AG08395 (cell line): Measurements from ENCODE around the gene MYO1G.
A peak's percentile ranks its signal among the peaks of the same experiment; 100 is the strongest.
"Not testable (repeated sequence)": the region's sequence is repeated elsewhere in the genome, so short reads cannot be mapped to it uniquely, and the experiment has no call there.

Source experiments
- DNase-seq: peaks from one replicate; pipeline ENCODE4 v3.0.0; 2012; ENCODE audit warnings: mixed read lengths, low spot score

The MYO1G gene

DNA sequence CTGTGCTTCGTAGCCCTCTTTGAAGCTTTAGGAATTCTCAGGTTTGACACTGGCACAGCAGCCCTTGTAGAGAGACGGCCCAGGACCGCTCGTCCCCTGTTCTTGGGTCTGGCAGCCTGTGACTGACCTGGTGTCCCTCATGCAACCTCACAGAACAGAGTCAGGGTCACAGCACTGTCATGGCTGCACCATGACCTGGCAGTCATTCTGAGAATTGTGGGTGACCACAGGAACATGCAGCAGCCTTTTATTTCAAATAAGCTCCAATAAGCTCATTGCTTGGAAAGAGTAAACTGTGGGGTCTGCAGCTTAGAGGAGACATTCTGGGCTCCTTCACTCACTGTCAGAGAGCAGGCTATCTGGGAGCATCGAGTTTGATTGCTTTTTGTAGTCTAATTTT, 42.5 kb downstream of the MYO1G start:
- DNase-seq = no peak

DNA sequence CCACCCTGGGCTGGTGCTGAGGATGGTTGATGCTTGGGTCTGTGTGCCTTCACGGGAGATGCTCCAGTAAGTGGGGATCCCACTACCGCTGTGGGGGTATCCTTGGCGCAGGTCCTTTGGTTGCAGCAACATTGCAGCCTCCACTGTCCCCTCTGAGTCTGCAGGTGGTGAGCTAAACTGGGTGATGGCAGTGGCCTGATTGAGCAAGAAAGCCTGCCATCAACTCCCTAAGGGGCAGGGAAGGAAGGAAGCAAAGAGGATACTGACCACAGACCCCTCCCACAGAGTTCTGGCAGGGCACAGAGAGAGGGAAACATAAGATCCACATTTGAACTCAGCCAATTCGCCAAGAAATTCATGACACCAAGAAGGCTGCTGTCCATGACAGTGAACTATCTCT, 43.2 kb downstream of the MYO1G start:
- no peak for DNase-seq

DNA sequence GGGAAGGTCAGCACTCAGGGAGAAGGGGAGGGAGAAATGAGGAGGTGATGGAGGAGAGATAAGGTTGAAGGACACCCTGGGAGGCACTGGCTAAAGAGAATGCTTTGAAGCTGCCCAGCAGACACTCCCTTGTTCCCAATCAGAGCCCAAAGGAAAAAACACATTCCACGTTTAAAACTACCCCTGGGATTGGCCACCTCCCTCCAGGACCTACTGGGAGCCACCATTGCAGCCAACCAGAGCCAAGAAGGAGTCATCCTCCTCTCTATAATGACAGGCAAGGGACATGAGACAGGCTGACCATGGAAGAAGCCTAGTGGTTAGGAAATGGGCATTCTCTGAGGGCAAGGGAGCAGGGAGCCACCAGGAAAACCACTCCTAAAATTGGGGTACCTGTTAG, 43.8 kb downstream of the MYO1G start:
- DNase-seq = no peak

DNA sequence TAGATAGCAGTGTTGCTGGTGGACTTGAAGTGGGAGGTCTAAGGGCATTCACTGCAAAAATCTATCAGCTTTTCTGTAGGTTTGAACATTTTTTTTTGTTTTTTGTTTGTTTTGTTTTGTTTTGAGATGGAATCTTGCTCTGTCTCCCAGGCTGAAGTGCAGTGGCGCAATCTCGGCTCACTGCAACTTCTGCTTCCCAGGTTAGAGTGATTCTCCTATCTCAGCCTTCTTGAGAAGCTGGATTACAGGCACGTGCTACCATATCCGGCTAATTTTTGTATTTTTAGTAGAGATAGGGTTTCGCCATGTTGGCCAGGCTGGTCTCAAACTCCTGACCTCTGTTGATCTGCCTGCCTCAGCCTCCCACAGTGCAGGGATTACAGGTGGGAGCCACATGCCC, 44.3 kb downstream of the MYO1G start:
- DNase-seq = not testable (repeated sequence)

DNA sequence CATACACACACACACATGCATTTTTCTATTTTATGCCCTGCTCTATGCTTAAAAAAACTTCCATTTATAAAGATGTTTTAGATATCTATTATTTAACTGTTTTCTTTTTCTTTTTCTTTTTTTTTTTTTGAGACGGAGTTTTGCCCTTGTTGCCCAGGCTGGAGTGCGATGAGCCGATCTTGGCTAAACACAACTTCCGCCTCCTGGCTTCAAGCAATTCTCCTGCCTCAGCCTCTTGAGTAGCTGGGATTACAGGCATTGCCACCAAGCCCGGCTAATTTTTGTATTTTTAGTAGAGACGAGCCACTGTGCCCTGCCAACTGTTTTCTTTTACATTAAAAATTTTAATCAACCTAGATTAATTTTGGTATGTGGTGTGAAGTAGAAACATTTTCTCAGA, 47.9 kb downstream of the MYO1G start:
- DNase-seq = no peak

DNA sequence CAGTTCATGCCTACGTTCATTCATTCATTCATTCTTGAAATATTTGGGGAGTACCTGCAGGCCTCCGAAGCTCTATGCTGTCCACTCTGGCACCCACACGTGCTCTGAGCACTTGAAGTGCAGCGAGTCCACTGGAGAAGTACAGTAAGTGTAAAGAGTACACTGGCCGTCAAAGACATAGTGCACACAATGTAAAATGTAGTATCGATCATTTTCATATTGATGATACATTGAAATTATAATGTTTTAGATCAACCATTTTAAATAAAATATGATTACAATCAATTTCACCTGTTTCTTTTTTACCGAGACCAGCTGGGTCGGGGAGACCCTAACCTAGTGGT, 56.5 kb downstream of the MYO1G start:
- no peak for DNase-seq

DNA sequence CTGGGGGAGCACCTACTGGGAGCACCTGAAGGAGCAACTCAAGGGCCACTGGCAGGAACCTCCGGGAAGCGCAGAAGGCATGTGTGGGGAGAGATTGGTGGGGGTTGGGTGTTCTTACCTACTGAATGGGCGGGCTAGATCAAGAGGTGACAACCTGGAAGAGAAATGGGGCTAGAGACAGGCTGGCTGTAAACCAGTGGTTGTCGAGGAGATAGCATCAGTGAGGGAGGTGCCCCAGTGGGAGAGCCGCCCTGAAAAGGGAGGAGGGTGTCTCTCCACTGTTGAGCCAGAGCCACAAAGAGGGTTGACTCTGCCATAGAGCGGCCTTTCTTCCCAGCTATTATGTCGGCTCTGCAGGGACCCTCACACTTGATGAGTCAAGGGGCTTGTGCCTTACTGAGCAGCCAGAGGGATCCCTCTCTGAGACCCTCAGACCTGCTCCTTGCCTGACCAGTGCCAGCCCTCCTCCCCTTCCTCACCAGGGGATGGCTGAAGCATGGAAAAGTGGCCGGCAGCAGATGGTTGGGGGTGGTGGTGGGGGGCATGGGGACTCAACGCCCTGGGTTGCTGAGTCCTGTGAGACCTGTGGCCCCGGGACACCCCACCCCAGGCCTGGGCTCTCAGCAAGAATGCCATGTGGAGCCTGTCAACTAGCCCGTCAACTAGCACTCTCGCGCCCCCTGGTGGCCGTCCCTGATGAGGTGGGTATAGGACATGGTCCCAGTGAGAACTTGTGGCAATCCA, 57.0 kb downstream of the MYO1G start:
- DNase-seq = peak; percentile 83

DNA sequence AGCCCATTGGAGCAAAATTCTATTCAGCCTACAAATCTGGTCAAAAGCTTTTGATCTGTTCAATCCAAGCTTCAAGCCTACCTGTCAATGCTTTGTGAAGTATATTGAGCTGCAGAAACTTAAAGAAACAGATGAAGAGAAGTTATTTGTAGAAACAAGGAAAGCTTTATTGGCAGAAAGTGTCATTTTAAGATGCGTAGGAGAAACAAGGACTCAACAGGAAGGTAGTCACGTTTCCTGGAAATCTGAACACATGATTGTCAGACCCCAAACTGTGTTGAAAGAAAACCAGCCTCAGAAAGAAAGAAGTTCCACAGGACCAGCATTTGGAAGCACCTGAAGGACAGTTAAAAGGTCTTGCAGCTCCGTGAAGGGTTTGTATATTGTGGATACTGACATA, 58.7 kb downstream of the MYO1G start:
- no peak for DNase-seq

DNA sequence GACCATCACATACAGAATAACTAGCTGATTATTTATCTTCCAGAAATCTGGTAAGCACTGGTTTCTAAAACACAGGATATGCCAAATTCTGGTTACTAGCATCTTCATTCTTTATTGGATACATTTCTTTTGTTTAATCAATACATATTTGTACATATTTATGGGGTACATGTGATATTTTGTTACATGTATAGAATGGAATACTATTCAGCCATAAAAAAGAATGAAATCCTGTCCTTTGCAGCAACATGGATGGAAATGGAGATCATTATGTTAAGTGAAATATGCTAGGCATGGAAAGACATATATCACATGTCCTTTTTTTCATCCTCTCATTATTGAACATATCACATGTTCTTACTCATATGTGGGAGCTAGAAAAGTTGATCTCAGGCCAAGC, 60.8 kb downstream of the MYO1G start:
- DNase-seq = no peak

DNA sequence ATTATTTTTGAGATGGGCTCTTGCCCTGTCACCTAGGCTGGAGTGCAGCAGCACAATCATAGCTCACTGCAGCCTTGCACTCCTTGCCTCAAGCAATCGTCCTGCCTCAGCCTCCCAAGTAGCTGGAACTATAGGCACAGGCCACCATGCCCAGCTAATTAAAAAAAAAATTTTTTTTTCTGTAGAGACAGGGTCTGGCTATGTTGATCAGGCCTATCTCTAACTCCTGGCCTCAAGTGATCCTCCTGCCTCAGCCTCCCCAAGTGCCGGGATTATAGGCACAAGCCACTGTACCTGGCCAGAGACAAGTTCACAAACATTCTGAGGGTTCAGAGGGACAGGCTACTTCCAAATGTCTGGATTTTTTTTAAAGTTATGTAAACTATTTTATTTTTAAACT, 61.4 kb downstream of the MYO1G start:
- no peak for DNase-seq

DNA sequence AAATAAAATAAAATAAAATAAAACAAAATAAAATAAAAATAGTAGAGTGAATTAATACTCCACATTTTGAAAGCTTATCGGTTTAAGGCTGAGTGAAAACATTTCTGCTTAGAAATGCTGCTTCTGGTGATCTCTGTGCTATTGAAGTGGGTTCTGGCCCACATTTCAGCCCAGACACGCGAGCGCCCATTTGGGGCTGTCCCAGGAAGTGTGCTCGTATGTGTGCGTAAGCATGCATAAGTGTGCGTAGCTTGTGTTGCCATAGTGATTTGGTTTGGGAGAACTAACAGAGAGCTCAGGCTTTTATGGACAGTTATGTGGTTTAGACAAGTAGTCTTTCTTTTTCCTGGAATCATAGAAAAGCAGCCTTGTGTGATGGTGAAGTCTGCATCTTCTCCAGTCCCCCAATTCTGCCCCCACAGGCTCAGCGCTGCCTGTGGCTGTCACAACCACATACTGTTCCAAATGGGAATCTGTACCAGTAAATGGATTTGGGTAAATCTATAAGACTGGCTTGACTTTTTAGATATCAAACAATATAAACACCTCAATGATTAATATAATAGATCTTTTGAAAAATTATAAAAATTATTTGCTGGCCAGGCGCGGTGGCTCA, 63.7 kb downstream of the MYO1G start:
- DNase-seq = no peak

DNA sequence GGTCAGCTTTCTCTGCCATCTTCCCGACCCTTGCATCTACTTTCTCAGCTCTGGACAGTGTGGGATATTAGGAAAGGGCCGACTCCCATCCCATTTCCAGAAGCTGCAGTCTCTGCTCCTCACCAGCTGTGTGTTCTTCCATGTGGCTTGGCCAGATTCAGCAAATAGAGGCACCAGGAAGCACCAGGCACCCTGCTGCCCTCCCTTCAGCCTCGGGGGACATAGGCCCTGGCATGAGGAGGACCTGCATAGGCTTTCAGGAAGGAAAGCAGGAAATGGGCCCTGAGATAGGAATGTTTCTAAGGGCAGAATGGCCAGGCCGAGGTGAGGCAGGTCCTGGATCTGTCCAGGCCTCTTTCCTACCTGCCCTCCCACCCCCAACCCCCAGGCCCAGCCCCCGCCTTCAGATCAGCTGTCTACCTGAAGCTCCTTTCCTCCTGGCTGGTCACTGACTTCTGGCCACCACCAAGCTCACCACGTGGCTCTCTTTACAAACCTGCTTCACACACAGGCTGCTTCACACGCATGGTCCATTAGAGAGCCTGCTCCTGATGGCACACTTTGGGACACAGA, 66.0 kb downstream of the MYO1G start:
- DNase-seq = no peak
